IMR-90 (cell line): ENCODE results near the gene PNKP. TPM values are rescaled to one million over a fixed set of nuclear protein-coding genes. Genes with fewer than 3 reads are reported as not detected.

Experiments
- RAD21 ChIP-seq: IDR thresholded peaks from 2 replicates; pipeline ENCODE4 v1.6.1; 2012; ENCODE audit warnings: low read length, improper control_type of control experiment
- polyA plus RNA-seq, 3 experiments: library from polyadenylated mRNA; depleted of rRNA; stranded (reverse); fragments of >200 nt; gene quantifications; 2 replicates each; pipeline ENCODE4 v1.2.3, GENCODE V29; 2012; ENCODE audit warnings: low replicate concordance in 1 of 3
- total RNA-seq: library from RNA; depleted of rRNA; stranded (reverse); fragments of >200 nt; gene quantifications from 2 replicates; pipeline ENCODE4 v1.2.3, GENCODE V29; 2012
- TF ChIP-seq, protein P1 (sequence below): conservative IDR thresholded peaks from 2 replicates; pipeline ENCODE4 v1.5.1; 2012; ENCODE audit warnings: mild to moderate bottlenecking, low read depth, low read length, improper control_type of control experiment
- TF ChIP-seq, protein P2 (sequence below): fragments of 150-350 bp; IDR thresholded peaks from 2 replicates; pipeline ENCODE4 v1.6.1; 2017; ENCODE audit warnings: mild to moderate bottlenecking, antibody characterized with exemption, low read length, low read depth

The PNKP gene
- total and polyA plus RNA-seq, 2 of the 4 experiments (the other 2 are of a cell fraction), result 14.2 to 25.0 TPM

DNA sequence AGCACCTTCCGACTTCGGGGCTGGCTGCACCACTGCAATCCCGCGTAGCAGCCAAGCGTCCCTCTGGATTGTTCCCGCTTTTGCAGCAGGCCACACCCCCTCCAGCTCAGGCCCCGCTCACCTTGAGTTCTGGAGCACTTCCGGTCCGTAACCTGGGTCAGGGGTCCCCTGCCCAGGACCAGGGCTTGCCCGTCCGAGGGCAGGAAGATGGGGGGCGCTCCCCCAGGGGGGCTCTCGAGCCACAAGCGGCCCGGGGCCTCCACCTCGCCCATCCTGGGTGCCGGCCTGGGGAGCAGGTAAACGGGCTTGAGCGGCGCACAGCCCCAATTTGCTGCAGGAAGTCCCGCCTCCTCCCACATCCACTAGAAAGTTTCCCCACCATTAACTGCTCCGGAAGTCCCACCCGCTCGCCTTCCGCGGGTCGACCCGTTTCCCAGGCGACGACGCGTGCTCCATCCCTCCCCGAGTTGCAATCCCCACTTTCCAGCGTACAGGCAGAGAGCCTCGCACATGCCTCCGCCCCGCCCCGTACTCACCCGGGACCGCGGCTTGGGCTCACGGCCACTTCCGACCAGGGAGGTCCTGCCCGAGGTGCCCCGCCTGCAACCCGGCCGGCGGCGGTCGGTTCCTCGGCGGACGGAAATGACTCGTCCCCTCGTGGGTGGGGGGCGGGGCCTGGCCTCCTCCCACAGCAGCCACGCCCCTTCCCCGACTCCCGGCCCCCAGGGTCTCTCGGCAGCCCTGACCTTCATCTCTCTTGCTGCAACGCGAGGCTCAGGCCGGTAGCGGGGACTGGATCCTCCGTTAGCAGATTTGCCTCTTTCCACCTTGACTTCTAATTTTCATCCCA, at the start of gene PNKP (continued):
- TF ChIP-seq, protein P1, sequence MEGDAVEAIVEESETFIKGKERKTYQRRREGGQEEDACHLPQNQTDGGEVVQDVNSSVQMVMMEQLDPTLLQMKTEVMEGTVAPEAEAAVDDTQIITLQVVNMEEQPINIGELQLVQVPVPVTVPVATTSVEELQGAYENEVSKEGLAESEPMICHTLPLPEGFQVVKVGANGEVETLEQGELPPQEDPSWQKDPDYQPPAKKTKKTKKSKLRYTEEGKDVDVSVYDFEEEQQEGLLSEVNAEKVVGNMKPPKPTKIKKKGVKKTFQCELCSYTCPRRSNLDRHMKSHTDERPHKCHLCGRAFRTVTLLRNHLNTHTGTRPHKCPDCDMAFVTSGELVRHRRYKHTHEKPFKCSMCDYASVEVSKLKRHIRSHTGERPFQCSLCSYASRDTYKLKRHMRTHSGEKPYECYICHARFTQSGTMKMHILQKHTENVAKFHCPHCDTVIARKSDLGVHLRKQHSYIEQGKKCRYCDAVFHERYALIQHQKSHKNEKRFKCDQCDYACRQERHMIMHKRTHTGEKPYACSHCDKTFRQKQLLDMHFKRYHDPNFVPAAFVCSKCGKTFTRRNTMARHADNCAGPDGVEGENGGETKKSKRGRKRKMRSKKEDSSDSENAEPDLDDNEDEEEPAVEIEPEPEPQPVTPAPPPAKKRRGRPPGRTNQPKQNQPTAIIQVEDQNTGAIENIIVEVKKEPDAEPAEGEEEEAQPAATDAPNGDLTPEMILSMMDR, result no peak
- TF ChIP-seq RAD21, result no peak
- TF ChIP-seq, protein P2, sequence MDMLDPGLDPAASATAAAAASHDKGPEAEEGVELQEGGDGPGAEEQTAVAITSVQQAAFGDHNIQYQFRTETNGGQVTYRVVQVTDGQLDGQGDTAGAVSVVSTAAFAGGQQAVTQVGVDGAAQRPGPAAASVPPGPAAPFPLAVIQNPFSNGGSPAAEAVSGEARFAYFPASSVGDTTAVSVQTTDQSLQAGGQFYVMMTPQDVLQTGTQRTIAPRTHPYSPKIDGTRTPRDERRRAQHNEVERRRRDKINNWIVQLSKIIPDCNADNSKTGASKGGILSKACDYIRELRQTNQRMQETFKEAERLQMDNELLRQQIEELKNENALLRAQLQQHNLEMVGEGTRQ, result peak; percentile 54; the same call in 1 of the 2 replicates
